ENCODE data around the gene ASPRV1. TPM values are rescaled to one million over a fixed set of nuclear protein-coding genes. Genes with fewer than 3 reads are reported as not detected.

The ASPRV1 gene
- total and polyA plus RNA-seq, 2 experiments from 2014 or later = 0.73 TPM; not detected in 1

DNA sequence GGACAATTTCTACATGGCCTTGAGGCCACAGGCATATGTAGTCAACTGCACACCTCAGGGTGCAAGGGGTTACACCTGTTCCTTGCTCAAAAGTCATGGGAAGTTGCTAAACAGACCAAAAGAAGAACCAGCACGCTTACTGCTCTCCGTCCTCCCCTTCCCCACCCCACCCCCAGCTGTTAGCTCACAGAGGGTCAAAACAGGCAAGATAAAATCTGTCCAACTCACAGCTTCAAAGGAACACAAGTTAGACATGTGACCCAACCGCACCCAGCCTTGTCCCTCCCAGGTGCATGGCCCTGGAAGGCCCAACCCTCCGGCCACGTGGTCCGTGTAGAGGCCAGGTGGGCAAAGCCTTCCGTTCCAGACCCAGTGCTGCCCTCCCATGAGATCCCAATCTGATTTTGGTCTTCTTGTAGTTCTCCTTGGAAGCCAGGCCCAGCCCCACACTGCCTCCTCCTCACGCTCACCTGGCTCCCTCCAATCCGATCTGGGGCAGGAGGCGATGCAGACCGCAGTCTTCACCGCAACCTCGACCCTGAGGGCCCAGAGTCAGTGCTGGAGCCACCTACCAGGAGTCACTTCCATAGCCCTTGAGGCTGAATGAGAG, 14.5 kb upstream of the ASPRV1 start:
- Histone ChIP-seq H3K4me2 (no peak overlapping the region), H3K36me3 (replicated peaks; ENCODE audit: insufficient read depth, low read depth) (no peaks in the 10 kb centered on the region), H3K9me3 (ENCODE audit: low read depth) (no peaks in the 10 kb centered on the region), H3K27ac (no peak overlapping the region), H2AFZ (no peak overlapping the region), H4K20me1 (ENCODE audit: insufficient read depth, poor library complexity, severe bottlenecking) (no peaks in the 10 kb centered on the region), H3K9me2 (replicated peaks; ENCODE audit: insufficient read depth) (no peaks in the 10 kb centered on the region), H3K27me3 (no peaks in the 10 kb centered on the region), H3K4me3 (no peak overlapping the region), H3K4me1 (ENCODE audit: insufficient read depth) (no peaks in the 10 kb centered on the region), H3K79me2 (no peaks in the 10 kb centered on the region)
- 84% methylated on average over 12 of the region's 13 CpGs for WGBS (ENCODE audit: low lambda C conversion rate, missing lambda C conversion rate)
- TF ChIP-seq, protein P1, sequence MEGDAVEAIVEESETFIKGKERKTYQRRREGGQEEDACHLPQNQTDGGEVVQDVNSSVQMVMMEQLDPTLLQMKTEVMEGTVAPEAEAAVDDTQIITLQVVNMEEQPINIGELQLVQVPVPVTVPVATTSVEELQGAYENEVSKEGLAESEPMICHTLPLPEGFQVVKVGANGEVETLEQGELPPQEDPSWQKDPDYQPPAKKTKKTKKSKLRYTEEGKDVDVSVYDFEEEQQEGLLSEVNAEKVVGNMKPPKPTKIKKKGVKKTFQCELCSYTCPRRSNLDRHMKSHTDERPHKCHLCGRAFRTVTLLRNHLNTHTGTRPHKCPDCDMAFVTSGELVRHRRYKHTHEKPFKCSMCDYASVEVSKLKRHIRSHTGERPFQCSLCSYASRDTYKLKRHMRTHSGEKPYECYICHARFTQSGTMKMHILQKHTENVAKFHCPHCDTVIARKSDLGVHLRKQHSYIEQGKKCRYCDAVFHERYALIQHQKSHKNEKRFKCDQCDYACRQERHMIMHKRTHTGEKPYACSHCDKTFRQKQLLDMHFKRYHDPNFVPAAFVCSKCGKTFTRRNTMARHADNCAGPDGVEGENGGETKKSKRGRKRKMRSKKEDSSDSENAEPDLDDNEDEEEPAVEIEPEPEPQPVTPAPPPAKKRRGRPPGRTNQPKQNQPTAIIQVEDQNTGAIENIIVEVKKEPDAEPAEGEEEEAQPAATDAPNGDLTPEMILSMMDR (IDR thresholded peaks at IDR 0.05; ENCODE audit: poor library complexity) = no peak
- TF ChIP-seq EZH2 (IDR thresholded peaks at IDR 0.05; ENCODE audit: borderline replicate concordance) = no peak
- no peak for TF ChIP-seq EZH2phosphoT487 (IDR thresholded peaks at IDR 0.05; ENCODE audit: low read depth, severe bottlenecking, unreplicated experiment)
- no peak for DNase-seq (ENCODE audit: low spot score)

DNA sequence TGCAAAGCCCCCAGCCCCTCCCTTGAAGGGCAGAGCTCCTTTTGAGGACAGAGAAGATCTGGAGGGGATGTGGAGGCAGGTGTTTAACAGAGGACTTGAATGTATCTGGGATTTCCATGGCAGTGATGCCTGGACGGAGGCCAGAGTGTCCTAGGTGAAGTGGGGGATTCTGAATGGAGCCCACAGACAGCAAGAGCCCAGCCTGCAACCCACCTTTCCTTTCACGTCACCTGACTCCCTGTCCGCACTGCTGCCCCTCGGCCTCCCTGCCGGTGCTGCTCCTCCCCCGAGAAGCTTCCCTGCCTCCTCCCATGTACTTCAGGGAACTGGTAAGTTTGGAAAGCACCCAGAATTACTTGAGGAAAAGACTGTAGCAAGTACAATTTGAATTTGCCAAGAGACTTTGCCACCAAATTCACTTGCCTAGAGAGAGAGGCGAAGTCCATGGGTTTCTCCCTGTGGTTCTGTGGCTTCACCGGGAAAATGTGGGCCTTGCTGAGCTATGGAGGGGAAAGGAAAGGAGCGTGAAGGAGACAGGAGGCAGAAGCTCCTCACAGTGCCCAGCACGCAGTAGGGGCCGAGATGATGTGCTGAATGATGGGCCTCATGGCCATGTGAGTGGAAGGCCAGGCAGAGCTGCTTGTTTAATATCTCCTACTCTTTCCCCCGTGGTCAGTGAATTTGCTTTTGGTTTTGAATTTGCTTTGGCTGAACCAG, 13.9 kb upstream of the ASPRV1 start:
- TF ChIP-seq, protein P1 (IDR thresholded peaks at IDR 0.05; ENCODE audit: poor library complexity) = no peak
- TF ChIP-seq EZH2phosphoT487 (IDR thresholded peaks at IDR 0.05; ENCODE audit: low read depth, severe bottlenecking, unreplicated experiment) (no peak), EZH2 (IDR thresholded peaks at IDR 0.05; ENCODE audit: borderline replicate concordance) (no peak)
- no peaks in the 10 kb centered on the region for H4K20me1 ChIP-seq (ENCODE audit: insufficient read depth, poor library complexity, severe bottlenecking)
- no peaks in the 10 kb centered on the region for H3K36me3 ChIP-seq (replicated peaks; ENCODE audit: insufficient read depth, low read depth)
- no peaks in the 10 kb centered on the region for H3K27me3 ChIP-seq
- no peak overlapping the region for H2AFZ ChIP-seq
- no peak overlapping the region for H3K4me2 ChIP-seq
- H3K4me1 ChIP-seq (ENCODE audit: insufficient read depth) = no peaks in the 10 kb centered on the region
- H3K27ac ChIP-seq = no peak overlapping the region
- H3K79me2 ChIP-seq = no peaks in the 10 kb centered on the region
- H3K4me3 ChIP-seq = no peak overlapping the region
- no peaks in the 10 kb centered on the region for H3K9me2 ChIP-seq (replicated peaks; ENCODE audit: insufficient read depth)
- DNase-seq (ENCODE audit: low spot score) = no peak
- WGBS (ENCODE audit: low lambda C conversion rate, missing lambda C conversion rate) = 89% methylated on average over 12 of the region's 12 CpGs
- H3K9me3 ChIP-seq (ENCODE audit: low read depth) = no peaks in the 10 kb centered on the region

DNA sequence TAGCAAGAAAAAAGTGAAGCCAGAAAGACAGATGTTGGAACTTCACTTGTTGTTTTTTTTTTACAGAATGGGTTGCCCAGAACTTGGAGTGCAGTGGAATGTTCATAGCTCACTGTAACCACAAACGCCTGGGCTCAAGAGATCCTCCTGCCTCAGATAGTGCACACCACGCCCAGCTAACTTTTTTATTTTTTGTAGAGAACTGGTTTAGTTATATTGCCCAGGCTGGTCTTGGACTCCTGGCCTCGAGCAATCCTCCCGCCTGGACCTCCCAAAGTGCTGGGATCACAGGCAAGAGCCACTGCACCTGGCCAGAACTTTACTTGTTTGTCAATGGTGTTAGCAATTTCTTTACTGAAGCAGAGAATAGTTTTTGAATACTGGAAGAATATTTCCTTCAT, 11.9 kb upstream of the ASPRV1 start:
- Histone ChIP-seq H3K9me3 (ENCODE audit: low read depth) (no peaks in the 10 kb centered on the region), H3K36me3 (replicated peaks; ENCODE audit: insufficient read depth, low read depth) (no peaks in the 10 kb centered on the region), H3K4me1 (ENCODE audit: insufficient read depth) (no peaks in the 10 kb centered on the region), H3K9me2 (replicated peaks; ENCODE audit: insufficient read depth) (no peaks in the 10 kb centered on the region), H3K4me3 (no peak overlapping the region), H3K27me3 (no peaks in the 10 kb centered on the region), H3K27ac (no peak overlapping the region), H4K20me1 (ENCODE audit: insufficient read depth, poor library complexity, severe bottlenecking) (no peaks in the 10 kb centered on the region), H3K4me2 (no peak overlapping the region), H2AFZ (no peak overlapping the region), H3K79me2 (no peaks in the 10 kb centered on the region)
- DNase-seq (ENCODE audit: low spot score) = no peak
- TF ChIP-seq EZH2phosphoT487 (IDR thresholded peaks at IDR 0.05; ENCODE audit: low read depth, severe bottlenecking, unreplicated experiment) = no peak
- no peak for TF ChIP-seq EZH2 (IDR thresholded peaks at IDR 0.05; ENCODE audit: borderline replicate concordance)
- TF ChIP-seq, protein P1 (IDR thresholded peaks at IDR 0.05; ENCODE audit: poor library complexity) = no peak
- 77% methylated on average over 4 of the region's 4 CpGs for WGBS (ENCODE audit: low lambda C conversion rate, missing lambda C conversion rate)
